OCI-LY7 (cell line): Measurements from ENCODE around the gene ATP5F1D. TPM values are rescaled to one million over a fixed set of nuclear protein-coding genes. Genes with fewer than 3 reads are reported as not detected.

Experiments used
- BruUV-seq: library from RNA; stranded (reverse); fragments of 400-500 nt; replicated peaks from 2 replicates; lab custom pipeline; 2021; lab: Mats Ljungman, UMichigan
- CTCF ChIA-PET: fragments of 300-600 bp; sonication (Branson Sonifier 250); formaldehyde crosslinking; loops from one replicate; lab custom pipeline; 2022; ENCODE audit warnings: antibody characterized with exemption; ENCODE audit not compliant: unreplicated experiment; lab: Charles Lee
- POLR2A ChIA-PET: fragments of 300-600 bp; sonication (Branson Sonifier 250); formaldehyde crosslinking; loops from one replicate; lab custom pipeline; 2022; ENCODE audit warnings: antibody characterized with exemption; lab: Charles Lee
- DNase-seq: peaks from one replicate; pipeline ENCODE4 v3.0.0-alpha.2; 2015; ENCODE audit warnings: low spot score
- H2AFZ ChIP-seq: fragments of 200-600 bp; sonication (generic), shearing (Covaris generic); 2 replicates; pipeline ENCODE4 v1.6.1; 2014; ENCODE audit warnings: mild to moderate bottlenecking, antibody characterized with exemption, low read length, moderate library complexity
- H3K27ac ChIP-seq: fragments of 200-600 bp; sonication (generic); 2 replicates; pipeline ENCODE4 v1.5.1; 2014; ENCODE audit warnings: mixed run types, low read depth, mild to moderate bottlenecking, moderate library complexity, low read length, inconsistent platforms; ENCODE audit not compliant: poor library complexity, severe bottlenecking
- H3K36me3 ChIP-seq: fragments of 200-600 bp; sonication (generic); 2 replicates; pipeline ENCODE4 v1.6.1; 2014; ENCODE audit warnings: mild to moderate bottlenecking, antibody characterized with exemption, low read length, moderate library complexity, mixed read lengths; ENCODE audit not compliant: insufficient read depth
- H3K4me1 ChIP-seq: fragments of 200-600 bp; sonication (generic); 2 replicates; pipeline ENCODE4 v1.5.1; 2014; ENCODE audit warnings: mild to moderate bottlenecking, low read length; ENCODE audit not compliant: insufficient read depth, poor library complexity, severe bottlenecking
- H3K4me2 ChIP-seq: fragments of 200-600 bp; sonication (generic); 2 replicates; pipeline ENCODE4 v1.6.1; 2014; ENCODE audit warnings: mild to moderate bottlenecking, low read length
- H3K4me3 ChIP-seq: fragments of 200-600 bp; sonication (generic); 2 replicates; pipeline ENCODE4 v1.5.1; 2014; ENCODE audit warnings: mild to moderate bottlenecking, low read depth, low read length; ENCODE audit not compliant: poor library complexity, severe bottlenecking
- H3K79me2 ChIP-seq: fragments of 200-600 bp; sonication (generic); 2 replicates; pipeline ENCODE4 v1.6.1; 2016; ENCODE audit warnings: low read depth, mild to moderate bottlenecking, low read length, moderate library complexity, mixed read lengths; ENCODE audit not compliant: insufficient read depth
- H3K9me2 ChIP-seq: fragments of 200-600 bp; sonication (generic); 2 replicates; pipeline ENCODE4 v1.6.1; 2016; ENCODE audit warnings: mild to moderate bottlenecking, low read length, mixed read lengths; ENCODE audit not compliant: insufficient read depth
- H3K9me3 ChIP-seq: fragments of 200-600 bp; sonication (generic); 2 replicates; pipeline ENCODE4 v1.6.1; 2014; ENCODE audit warnings: mild to moderate bottlenecking, mixed run types, low read length, mixed read lengths
- H4K20me1 ChIP-seq: fragments of 200-600 bp; sonication (generic); 2 replicates; pipeline ENCODE4 v1.6.1; 2014; ENCODE audit warnings: mild to moderate bottlenecking, antibody characterized with exemption, low read length, moderate library complexity, mixed read lengths; ENCODE audit not compliant: insufficient read depth
- CTCF ChIP-seq: fragments of 200-600 bp; sonication (generic); conservative IDR thresholded peaks from 2 replicates; pipeline ENCODE4 v1.5.1; 2014; ENCODE audit warnings: mild to moderate bottlenecking, antibody characterized with exemption, low read length, moderate library complexity, mixed read lengths
- EZH2phosphoT487 ChIP-seq: fragments of 200-600 bp; sonication (generic); IDR thresholded peaks from 2 replicates; pipeline ENCODE4 v1.6.1; 2018; ENCODE audit warnings: low read depth, borderline replicate concordance, mild to moderate bottlenecking, mixed run types, antibody characterized with exemption, low read length, moderate library complexity, mixed read lengths
- intact Hi-C: fragments of 100-400 bp; cut with micrococcal nuclease; formaldehyde crosslinking; loops from one replicate; pipeline ENCODE4 v1.10.0; 2022; ENCODE audit not compliant: unreplicated experiment
- total RNA-seq, 2 experiments: library from RNA; depleted of rRNA in 1 of 2; stranded (reverse); fragments of >200 nt in 1 of 2; shearing (Covaris generic) in 1 of 2; gene quantifications; 2 replicates each; pipeline ENCODE4 v1.2.3, GENCODE V29; 2014 to 2022

The ATP5F1D gene
- total RNA-seq, 2 experiments from 2014 or later = 51.8 to 266 TPM

GRCh38 chr19:1287354-1288225 is 46.0 kb downstream of the ATP5F1D start:
- Histone ChIP-seq H3K4me3 (no peak overlapping the region), H3K36me3 (no peaks in the 10 kb centered on the region), H3K4me2 (no peak overlapping the region), H3K27ac (no peak overlapping the region), H3K9me3 (no peaks in the 10 kb centered on the region), H3K9me2 (no peaks in the 10 kb centered on the region), H3K79me2 (no peaks in the 10 kb centered on the region), H2AFZ (no peak overlapping the region), H3K4me1 (peaks cover 13% of the 10 kb centered on the region), H4K20me1 (no peaks in the 10 kb centered on the region)
- no peak for DNase-seq
- no TSS peak for BruUV-seq
- CTCF ChIA-PET = no interaction called here
- TF ChIP-seq CTCF = no peak
- TF ChIP-seq EZH2phosphoT487 = no peak
- intact Hi-C loops = no loop called here
- POLR2A ChIA-PET = no interaction called here

- no peak for DNase-seq
- Histone ChIP-seq H2AFZ (no peak overlapping the region), H3K27ac (no peak overlapping the region), H3K9me3 (no peaks in the 10 kb centered on the region), H3K9me2 (no peaks in the 10 kb centered on the region), H3K4me1 (peaks cover 16% of the 10 kb centered on the region), H3K4me3 (no peak overlapping the region), H3K79me2 (no peaks in the 10 kb centered on the region), H3K36me3 (no peaks in the 10 kb centered on the region), H3K4me2 (no peak overlapping the region), H4K20me1 (no peaks in the 10 kb centered on the region)
- ChIA-PET POLR2A (no interaction called here), CTCF (no interaction called here)
- TF ChIP-seq EZH2phosphoT487 (no peak), CTCF (no peak)
- no TSS peak for BruUV-seq
- intact Hi-C loops = no loop called here
Observed at GRCh38 chr19:1288226-1288612, 46.7 kb downstream of the ATP5F1D start.
